Measurements from ENCODE around the gene PPIE.
"Not testable (repeated sequence)": the region's sequence is repeated elsewhere in the genome, so short reads cannot be mapped to it uniquely, and the experiment has no call there.

GRCh38 chr1:39782685-39783084 is 44.0 kb downstream of the PPIE start:
- TF ChIP-seq POLR2AphosphoS5 (IDR thresholded peaks at IDR 0.05; ENCODE audit: borderline replicate concordance, low read depth, low read length); EZH2 (IDR thresholded peaks at IDR 0.05): not testable (repeated sequence)

Data from SK-N-MC (cell line).